ENCODE measurements around the gene TSPEAR.
A peak's percentile ranks its signal among the peaks of the same experiment; 100 is the strongest.

- TF ChIP-seq, protein P1, sequence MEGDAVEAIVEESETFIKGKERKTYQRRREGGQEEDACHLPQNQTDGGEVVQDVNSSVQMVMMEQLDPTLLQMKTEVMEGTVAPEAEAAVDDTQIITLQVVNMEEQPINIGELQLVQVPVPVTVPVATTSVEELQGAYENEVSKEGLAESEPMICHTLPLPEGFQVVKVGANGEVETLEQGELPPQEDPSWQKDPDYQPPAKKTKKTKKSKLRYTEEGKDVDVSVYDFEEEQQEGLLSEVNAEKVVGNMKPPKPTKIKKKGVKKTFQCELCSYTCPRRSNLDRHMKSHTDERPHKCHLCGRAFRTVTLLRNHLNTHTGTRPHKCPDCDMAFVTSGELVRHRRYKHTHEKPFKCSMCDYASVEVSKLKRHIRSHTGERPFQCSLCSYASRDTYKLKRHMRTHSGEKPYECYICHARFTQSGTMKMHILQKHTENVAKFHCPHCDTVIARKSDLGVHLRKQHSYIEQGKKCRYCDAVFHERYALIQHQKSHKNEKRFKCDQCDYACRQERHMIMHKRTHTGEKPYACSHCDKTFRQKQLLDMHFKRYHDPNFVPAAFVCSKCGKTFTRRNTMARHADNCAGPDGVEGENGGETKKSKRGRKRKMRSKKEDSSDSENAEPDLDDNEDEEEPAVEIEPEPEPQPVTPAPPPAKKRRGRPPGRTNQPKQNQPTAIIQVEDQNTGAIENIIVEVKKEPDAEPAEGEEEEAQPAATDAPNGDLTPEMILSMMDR (IDR thresholded peaks at IDR 0.05), result peak in 1 of 5 experiments; percentile 4
- no peak for TF ChIP-seq POLR2A (IDR thresholded peaks at IDR 0.05)
- no peak for TF ChIP-seq EP300 (IDR thresholded peaks at IDR 0.05)
Measured at GRCh38 chr21:44742418-44743153, 31.2 kb upstream of the TSPEAR start.
